ENCODE measurements around the gene MARK1. TPM values are rescaled to one million over a fixed set of nuclear protein-coding genes. Genes with fewer than 3 reads are reported as not detected.

MARK1 gene
- total and polyA plus RNA-seq, 9 of the 15 experiments (the other 6 are each of a cell fraction or from before 2014, with no cell fraction given), result not detected

DNA sequence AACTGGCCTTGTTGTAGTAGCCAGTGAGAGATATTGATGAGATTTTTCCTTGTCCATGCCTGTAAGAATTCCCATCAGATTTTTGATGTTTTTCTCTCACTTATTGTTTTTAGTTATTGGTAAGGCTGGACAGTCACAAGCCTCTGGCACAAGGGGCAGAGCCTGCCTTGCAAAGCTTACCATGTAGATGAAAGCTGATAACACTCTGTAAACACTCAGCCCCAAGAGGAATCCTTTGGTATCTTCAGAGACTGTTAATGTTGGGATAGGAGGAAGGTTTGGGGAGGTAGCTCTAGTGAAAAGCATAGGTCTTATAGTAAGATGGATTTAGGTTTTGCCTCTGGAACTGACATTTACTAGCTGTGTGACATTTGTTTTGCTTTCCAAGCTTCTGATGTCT lies 37.7 kb downstream of the MARK1 start:
- no peaks in the 10 kb centered on the region for H3K4me1 ChIP-seq (replicated peaks in 1 of 2; ENCODE audit: control insufficient read depth in 2 of 2, insufficient read depth in 2 of 2, low read length in 2 of 2)
- POLR2A ChIA-PET, result interaction anchor here (0.9 kb wide), 1 partner anchor 15 kb away, joined by 3 read pairs; no protein-coding TSS in a partner anchor
- no peak for ATAC-seq
- in situ Hi-C loops (cut with MboI), result no loop called here
- no peak overlapping the region for H3K9ac ChIP-seq (ENCODE audit: insufficient read depth in 1 of 2, low read depth in 2 of 2, low read length in 2 of 2)
- no peak overlapping the region for H2AFZ ChIP-seq (ENCODE audit: low read depth, low read length)
- H4K20me1 ChIP-seq (replicated peaks; ENCODE audit: control insufficient read depth, insufficient read depth, low read length), result no peaks in the 10 kb centered on the region
- H3K27ac ChIP-seq (ENCODE audit: extremely low read depth, low read depth, low read length), result no peak overlapping the region
- no peak for DNase-seq (ENCODE audit: extremely low read depth in 1 of 4, low spot score in 3 of 4)
- H3K4me3 ChIP-seq, result no peak overlapping the region
- intact Hi-C loops (cut with micrococcal nuclease), result no loop called here
- H3K9me3 ChIP-seq (replicated peaks; ENCODE audit: control insufficient read depth, insufficient read depth, low read depth, low read length), result no peaks in the 10 kb centered on the region
- no peaks in the 10 kb centered on the region for H3K36me3 ChIP-seq (ENCODE audit: control insufficient read depth, insufficient read depth, low read length)
- no peaks in the 10 kb centered on the region for H3K79me2 ChIP-seq (ENCODE audit: control insufficient read depth, insufficient read depth, low read length)
- BruUV-seq (replicated peaks), result no TSS peak
- FAIRE-seq, result no peak
- no peaks in the 10 kb centered on the region for H3K9me1 ChIP-seq (ENCODE audit: control insufficient read depth, insufficient read depth, low read length)
- H3K4me2 ChIP-seq (ENCODE audit: insufficient read depth, low read length), result no peak overlapping the region
- no peaks in the 10 kb centered on the region for H3K27me3 ChIP-seq (ENCODE audit: control insufficient read depth in 2 of 2, insufficient read depth in 2 of 2, low read length in 2 of 2)
- CTCF ChIA-PET (ENCODE audit: low intra/inter-chr PET ratio), result no interaction called here
- TF ChIP-seq CBX5 (IDR thresholded peaks at IDR 0.05; ENCODE audit: borderline replicate concordance, low read depth) (no peak), NELFE (IDR thresholded peaks at IDR 0.05; ENCODE audit: insufficient read depth, insufficient read length) (no peak)

DNA sequence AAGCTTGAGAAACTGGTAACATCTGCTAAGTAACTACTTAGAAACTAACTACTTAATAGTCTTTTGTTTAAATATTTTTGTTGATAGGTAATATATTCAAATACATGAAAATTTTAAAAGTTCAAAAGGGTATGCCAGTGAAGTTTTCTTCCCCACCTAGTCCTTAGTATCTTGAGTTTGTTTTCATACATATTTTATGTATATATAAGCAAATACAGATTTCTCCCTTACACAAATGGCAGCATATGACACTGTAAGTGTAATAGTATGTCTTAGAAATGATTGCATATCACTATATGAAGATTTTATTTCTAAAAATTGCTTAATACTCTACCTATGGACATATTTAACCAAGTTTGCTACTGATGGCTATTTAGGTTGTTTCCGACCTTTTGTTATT lies 38.9 kb downstream of the MARK1 start:
- in situ Hi-C loops (cut with MboI) (no loop called here), intact Hi-C loops (cut with micrococcal nuclease) (loop anchor here (1.0 kb wide), 1 partner anchor 12 kb away; no protein-coding TSS in a partner anchor)
- H3K27me3 ChIP-seq (ENCODE audit: control insufficient read depth in 2 of 2, insufficient read depth in 2 of 2, low read length in 2 of 2), result no peaks in the 10 kb centered on the region
- FAIRE-seq, result no peak
- no peak overlapping the region for H3K9ac ChIP-seq (ENCODE audit: insufficient read depth in 1 of 2, low read depth in 2 of 2, low read length in 2 of 2)
- no peaks in the 10 kb centered on the region for H3K9me1 ChIP-seq (ENCODE audit: control insufficient read depth, insufficient read depth, low read length)
- no peak for TF ChIP-seq ILK (tag; IDR thresholded peaks at IDR 0.05; ENCODE audit: borderline replicate concordance, low read depth)
- no peak for DNase-seq (ENCODE audit: extremely low read depth in 1 of 4, low spot score in 3 of 4)
- no peak overlapping the region for H3K4me2 ChIP-seq (ENCODE audit: insufficient read depth, low read length)
- H3K36me3 ChIP-seq (ENCODE audit: control insufficient read depth, insufficient read depth, low read length), result no peaks in the 10 kb centered on the region
- no peaks in the 10 kb centered on the region for H3K4me1 ChIP-seq (replicated peaks in 1 of 2; ENCODE audit: control insufficient read depth in 2 of 2, insufficient read depth in 2 of 2, low read length in 2 of 2)
- ATAC-seq, result no peak
- no peaks in the 10 kb centered on the region for H3K9me3 ChIP-seq (replicated peaks; ENCODE audit: control insufficient read depth, insufficient read depth, low read depth, low read length)
- H3K79me2 ChIP-seq (ENCODE audit: control insufficient read depth, insufficient read depth, low read length), result no peaks in the 10 kb centered on the region
- no peaks in the 10 kb centered on the region for H4K20me1 ChIP-seq (replicated peaks; ENCODE audit: control insufficient read depth, insufficient read depth, low read length)
- WGBS (ENCODE audit: insufficient coverage, low coverage, missing lambda C conversion rate), result 0% methylated on average over 1 of the region's 1 CpG
- H2AFZ ChIP-seq (ENCODE audit: low read depth, low read length), result no peak overlapping the region
- ChIA-PET POLR2A (interaction anchor here (0.6 kb wide), 1 partner anchor 137 kb away, joined by 3 read pairs; no protein-coding TSS in a partner anchor), CTCF (ENCODE audit: low intra/inter-chr PET ratio) (no interaction called here)
- no peak overlapping the region for H3K27ac ChIP-seq (ENCODE audit: extremely low read depth, low read depth, low read length)
- no peak overlapping the region for H3K4me3 ChIP-seq
- no TSS peak for BruUV-seq (replicated peaks)

Measured in K562 (cell line).